Frontal cortex (tissue), 4 donors: ENCODE results near the gene WNT7A. TPM values are rescaled to one million over a fixed set of nuclear protein-coding genes. Genes with fewer than 3 reads are reported as not detected.
"Not testable (repeated sequence)": the region's sequence is repeated elsewhere in the genome, so short reads cannot be mapped to it uniquely, and the experiment has no call there.

Experiments
- DNase-seq, 2 donors: peaks; one replicate each; pipeline ENCODE4 v3.0.0; 2012; ENCODE audit warnings: low spot score in 2 of 2
- FAIRE-seq: peaks from 2 replicates; lab custom pipeline; 2012; peaks lifted over from hg19 to GRCh38; lab: Jason Lieb, UNC
- total RNA-seq: library from RNA; depleted of rRNA; stranded (reverse); fragments of >200 nt; gene quantifications from one replicate; pipeline ENCODE4 v1.2.3, GENCODE V29; 2014
- donor health status: control.
- donor health status: control.
- donor health status: control.

The WNT7A gene
- 15.1 TPM for total RNA-seq

DNA sequence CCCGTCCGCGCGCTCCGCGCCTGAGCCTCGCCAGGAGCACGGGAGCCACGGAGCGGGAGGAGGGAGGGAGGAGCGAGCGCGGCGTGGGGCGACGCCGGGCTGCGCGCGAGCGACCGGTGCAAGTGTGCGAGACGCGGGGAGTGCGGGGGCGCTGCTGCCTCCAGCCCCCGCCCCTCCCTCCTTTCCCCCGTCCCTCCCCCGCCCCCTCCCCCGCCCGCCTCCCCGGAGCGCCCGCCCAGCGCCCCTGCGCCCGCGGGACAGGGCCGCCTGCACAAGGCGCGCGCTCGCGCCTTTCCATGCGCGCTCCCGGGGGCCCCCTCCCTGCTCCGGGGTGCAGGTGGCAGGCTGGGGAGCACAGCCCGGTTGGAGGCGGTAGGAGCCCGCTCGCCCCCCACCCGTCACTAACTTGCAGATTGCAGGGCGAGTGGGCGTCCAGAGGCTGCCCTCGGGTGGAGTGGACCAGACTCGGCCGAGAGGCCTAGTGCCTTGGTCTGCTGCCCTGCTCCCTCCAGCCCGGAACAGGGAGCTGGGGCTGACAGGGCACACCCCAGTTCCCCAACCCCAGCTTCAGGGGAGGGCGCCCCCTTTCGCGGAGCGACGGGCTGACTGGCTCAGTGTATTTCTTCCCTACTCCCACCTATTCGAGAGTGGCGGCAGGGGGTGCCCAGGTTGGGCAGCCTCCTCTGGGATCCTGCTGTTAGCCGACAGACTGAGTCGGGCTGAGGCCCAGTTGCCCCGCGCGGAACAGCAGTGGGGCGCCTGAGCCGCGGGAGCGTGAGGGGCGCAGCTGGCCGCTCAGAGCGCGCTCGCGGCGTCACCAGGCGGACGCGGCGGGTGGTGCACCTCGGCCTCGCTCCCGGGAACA, at the start of gene WNT7A:
TSS of gene WNT7A (minus strand) at position 126 of the 865 bp plus-strand sequence. CDS start 255 bp downstream, outside the sequence.
- FAIRE-seq (no peak), DNase-seq (peak; percentile 59 to 66)

DNA sequence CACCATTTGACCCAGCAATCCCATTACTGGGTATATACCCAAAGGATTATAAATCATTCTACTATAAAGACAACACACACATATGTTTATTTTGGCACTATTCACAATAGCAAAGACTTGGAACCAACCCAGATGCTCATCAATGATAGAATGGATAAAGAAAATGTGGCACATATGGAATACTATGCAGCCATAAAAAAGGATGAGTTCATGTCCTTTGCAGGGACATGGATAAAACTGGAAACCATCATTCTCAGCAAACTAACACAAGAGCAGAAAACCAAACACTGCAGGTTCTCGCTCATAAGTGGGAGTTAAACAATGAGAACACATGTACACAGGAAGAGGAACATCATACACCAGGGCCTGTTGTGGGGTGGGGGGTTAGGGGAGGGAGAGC, 48.9 kb upstream of the WNT7A start:
- DNase-seq = not testable (repeated sequence)

DNA sequence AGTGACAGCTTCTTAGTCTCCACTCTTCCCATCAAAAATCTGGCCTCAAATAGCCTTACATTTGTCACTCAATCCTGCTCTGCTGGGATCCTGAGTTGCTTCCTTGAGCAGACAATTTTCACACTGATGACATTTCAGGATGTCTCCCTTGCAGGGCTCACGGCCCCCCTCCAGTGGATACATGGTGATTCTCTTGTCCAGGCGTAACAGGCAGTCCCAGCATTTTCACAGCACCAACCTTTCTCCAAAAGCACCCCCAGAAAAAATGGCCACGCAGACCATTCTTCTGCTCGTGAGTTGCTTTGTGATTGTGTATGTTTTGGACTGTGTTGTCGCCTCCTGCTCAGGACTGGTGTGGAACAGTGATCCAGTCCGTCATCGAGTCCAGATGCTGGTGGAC, 47.4 kb upstream of the WNT7A start:
- DNase-seq (no peak), FAIRE-seq (no peak)

More for the DNA sequence above, 48.9 kb upstream of the WNT7A start:
- not testable (repeated sequence) for FAIRE-seq

DNA sequence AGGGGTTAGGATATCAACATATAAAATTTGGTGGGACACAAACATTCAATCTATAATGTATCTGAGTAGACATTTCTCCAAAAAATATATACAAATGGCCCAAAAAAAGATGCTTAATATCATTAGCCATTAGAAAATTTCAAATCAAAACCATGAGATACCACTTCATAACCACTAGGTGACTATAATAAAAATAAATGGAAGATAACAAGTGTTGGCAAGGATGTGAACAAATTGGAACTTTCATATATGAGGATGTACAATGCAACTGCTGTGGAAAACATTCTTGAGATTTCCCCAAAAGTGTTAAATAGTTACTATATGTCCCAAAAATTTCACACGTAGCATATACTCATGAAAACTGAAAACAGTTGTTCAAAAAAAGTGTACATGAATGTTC, 36.5 kb upstream of the WNT7A start:
- FAIRE-seq (no peak), DNase-seq (no peak)

DNA sequence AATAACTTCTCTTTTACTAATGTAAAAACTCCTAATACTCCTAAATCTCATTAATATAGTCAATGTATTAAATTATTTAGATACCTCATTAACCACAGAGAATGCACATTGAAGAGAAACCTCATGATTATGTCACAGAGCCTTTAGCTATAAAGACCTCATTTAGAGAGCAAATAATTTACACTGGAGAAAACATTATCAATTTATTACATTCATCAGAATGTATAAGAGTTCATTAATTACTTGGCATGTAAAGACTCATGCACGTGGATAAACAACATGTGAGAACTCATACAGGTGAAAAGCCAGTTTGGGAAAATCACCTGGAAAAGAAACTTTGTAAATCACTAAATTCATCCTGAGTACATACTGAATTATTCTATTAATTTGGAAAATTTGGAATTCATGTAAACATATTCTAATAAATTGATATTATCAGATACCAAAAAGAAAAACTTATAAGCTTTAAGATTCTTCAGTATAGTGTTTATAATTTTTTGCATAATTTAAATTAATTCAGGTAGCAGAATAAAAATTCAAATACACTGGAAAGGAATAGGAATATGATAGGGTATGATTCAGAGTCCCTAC, 22.9 kb upstream of the WNT7A start:
- FAIRE-seq (no peak), DNase-seq (no peak)

DNA sequence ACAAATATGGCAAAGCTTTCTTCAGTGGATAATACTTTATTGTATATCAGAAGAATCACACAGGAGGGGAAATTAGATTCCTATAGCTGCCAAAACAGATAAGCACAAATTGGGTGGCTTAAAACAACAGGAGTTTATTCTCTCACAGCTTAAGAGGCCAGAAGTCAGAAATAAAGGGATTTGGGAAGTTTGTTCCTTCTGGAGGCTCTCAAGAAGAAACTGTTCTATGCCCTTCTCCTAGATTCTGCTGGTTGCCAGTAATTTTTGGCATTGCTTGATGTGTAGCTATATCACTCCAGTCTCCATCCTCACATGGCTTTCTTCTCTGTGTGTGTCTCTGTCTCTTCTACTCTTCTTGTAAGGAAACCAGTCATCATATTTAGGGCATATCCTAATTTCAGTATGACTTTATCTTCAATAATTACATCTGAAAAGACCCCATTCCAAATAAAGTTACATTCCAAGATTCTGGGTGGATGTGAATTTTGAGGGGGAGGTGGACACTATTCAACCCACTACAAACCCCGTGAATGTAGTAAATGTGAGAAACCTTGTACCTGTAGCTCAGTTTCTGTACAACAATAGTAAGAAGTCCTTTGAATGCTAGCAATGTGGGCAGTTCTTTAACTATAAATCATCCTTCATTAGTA, 22.2 kb upstream of the WNT7A start:
- DNase-seq (no peak), FAIRE-seq (no peak)

DNA sequence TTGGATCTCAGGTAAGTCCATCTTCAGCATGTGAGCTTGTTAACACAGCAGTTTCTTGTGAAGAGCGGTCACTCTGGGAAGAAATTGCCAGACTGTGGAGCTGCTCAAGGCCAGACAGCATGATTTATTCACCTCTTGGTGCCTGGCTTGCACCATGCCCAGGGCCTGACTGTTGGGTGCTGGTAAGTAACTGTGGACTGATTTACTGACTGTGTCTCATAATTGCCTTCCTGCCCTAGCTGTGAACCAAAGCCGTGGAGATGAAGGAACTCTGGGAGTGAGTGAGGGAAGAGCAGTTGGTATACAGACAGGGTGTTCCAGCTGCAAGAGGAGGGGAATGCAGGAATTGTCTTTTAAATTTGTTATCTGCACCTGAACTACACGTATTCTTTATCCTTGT, 18.5 kb upstream of the WNT7A start:
- FAIRE-seq (no peak), DNase-seq (no peak)

DNA sequence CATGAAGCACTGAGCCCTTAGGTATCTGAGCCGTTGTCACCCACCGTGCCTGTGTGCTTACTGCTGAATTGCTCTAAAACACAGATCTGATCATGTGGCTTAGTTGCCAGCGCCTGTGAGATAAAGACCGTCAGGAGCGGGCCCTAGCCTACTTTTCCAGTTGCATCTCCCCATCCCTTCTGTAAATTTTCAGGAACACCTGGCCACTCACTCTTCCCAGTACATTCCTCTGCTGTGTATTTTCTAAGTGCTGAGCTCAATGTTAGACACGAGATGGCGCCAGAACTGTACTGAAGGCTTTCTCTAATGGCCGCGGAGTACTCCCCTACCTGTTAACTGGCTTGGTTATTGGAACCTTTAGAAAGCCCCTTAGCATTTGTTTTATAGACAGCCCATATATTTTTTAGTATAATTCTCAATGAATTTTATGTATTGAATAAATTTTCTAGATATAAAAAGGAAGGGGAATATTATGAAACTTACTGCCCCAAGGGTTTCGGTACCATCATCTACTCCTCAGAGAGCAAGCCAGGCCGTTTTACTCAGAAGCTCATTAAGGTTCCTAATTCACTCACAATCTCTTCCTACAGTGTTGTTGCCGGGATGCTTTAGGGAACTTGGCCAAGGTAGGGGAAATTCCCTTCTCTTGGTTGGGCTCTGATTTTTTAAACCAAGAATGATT, 16.7 kb upstream of the WNT7A start:
- DNase-seq = no peak
- no peak for FAIRE-seq

DNA sequence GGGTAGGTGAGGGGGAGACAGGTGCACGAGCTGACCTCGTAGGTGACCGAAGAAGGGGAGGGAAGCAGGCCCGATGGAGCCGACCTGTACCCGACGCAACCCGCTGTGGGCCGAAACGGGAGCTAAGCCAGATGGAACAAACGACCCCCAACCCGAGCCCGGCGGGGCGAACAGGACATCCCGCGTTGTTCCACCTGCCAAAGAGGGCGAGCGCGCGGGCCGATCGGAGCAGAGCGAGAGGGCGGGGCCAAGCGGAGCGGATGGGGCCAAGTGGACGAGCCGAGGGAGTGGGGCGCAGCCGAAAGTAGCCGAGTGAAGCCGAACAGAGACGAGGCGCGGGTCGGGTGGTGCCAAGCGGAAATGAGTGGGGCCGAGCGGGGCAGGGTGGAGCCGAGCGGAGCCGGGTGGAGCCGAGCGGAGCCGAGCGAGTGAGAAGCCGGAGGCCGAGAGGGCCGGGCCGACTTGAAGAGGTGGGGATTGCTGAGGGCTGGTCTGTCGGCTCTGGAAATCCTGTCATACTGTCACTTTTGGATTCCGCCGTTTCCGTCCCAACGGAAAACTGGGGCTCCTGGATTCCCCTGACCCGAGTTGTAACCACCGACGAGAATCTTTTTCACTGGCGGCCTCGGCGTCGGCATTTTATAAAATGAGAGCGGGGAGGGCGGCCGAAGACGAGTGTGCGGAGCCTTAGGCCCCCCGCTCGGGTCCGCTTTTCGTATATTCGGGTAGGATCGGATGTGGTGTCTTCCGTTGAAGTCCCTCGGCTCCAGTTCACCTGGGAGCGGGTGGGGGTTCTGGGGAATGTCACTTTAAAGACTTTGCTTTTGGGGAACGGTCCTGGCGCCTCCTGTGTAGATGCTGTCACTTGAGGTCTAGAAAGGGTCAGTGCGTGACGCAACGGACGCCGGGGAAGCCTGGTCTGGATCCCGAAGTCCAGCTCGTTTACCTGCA, 15.6 kb upstream of the WNT7A start:
- FAIRE-seq = no peak
- DNase-seq = peak; percentile 72 to 93

DNA sequence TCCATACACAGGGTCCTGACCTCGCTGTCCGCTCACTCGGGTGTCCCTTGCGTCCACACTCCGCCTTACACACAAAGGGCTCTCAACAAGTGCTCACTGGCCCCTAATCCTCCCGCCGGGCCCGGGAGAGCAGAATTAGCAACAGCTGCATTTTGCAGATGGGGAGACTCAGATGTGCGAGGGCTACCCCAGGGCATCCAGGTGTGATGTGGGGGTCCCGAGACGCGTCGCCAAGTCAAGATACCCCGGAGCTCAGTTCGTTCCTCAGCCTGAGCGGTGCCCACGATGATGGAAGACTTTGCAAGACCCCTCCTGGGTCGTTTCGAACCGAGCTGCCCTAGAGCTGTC, 14.9 kb upstream of the WNT7A start:
- DNase-seq = no peak
- no peak for FAIRE-seq

DNA sequence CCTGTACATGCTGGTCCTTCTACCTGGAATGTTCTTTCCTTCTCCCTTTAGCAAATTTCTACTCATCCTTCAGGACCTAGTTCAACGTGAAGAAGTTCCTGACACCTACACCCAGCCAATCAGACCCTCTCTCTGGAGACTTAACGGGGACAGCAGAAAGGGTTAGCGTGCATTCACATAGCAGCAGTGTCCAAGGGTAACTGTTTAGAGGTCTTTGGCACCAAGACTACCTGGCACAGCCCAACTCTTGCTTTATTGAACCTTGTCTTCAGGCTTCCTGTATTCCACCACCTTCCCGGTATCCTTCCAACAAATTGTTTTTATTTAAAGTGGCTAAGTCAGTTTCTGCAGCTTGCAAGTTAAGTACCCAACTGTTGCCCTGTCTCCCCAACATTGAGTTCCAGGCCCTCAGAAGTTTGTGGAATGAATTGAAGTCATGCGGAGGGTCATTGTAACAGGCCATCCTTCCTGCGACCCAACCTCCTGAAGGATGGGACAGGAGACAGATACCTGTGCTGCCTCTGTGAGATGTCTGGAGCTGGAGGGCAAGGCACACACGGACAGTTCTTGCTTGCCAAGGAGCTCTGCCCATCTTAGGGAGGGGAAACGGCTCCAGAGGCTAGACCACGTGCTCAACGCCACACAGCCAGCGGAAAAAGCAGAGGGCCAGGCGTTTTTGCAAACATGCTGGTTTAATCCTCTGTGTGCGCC, 14.4 kb upstream of the WNT7A start:
- FAIRE-seq (no peak), DNase-seq (no peak)

DNA sequence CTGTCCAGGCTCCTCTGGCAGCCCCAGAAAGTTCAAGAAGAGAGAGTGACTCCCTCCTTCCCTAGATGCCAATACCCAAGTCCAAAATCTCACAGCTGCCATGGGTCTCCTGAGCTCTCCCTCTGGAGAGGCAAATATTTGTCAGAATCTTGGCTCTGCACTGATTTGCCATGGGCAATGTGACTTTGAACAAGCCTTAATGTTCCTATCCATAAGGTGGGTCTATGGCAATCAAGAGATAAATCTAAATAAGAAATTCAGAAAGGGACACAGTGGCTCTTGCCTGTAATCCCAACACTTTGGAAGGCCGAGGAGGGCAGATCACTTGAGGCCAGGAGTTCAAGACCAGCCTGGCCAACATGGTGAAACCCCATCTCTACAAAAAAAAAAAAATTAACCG, 12.4 kb upstream of the WNT7A start:
- no peak for FAIRE-seq
- no peak for DNase-seq

DNA sequence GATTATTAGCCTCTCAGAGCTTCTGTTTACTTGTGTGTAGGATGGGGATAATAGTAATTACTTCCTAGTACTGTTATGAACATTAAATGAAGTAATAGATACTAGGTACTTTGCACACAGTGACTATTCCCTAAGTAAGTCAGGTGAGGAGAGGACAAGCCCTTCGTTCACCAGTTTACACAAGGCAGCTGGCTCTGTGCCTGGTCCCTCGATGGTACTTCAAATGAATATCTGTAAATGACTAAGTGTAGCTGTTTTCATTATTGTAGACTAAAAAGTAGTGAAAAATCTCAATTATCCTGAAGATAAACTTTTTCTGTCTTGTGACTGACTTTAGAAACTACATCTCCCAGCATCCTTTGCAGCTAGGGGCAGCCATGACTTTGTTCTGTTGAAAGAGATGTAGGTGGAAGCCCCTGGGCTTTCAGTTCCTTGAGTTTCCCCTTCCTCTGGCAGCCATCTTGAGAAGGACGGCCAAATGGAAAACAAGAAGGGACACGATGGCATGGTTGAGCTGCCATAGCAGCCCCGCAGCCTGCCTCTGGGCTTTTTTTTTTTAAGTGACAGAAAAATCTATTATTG, 11.7 kb upstream of the WNT7A start:
- DNase-seq = peak in 1 of 2 donors; percentile 13
- no peak for FAIRE-seq

DNA sequence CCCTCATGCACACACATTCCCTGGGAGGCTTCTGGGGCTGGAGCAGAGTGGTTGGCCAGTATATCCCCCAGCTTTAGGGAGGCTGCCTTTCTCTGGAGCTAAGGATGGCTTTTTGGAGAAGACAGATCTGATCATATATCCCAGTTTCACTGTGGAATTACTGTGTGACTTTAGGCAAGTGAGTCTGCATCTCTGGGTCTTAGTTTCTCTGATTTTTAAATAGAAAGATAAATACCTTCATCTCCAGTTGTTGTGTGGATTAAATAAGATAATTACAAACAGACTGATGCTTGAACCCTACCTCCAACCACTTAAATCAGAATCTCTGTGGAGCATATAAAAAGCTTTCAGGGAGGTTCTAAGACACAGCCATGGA, 11.1 kb upstream of the WNT7A start:
- DNase-seq (peak in 1 of 2 donors; percentile 3), FAIRE-seq (no peak)

DNA sequence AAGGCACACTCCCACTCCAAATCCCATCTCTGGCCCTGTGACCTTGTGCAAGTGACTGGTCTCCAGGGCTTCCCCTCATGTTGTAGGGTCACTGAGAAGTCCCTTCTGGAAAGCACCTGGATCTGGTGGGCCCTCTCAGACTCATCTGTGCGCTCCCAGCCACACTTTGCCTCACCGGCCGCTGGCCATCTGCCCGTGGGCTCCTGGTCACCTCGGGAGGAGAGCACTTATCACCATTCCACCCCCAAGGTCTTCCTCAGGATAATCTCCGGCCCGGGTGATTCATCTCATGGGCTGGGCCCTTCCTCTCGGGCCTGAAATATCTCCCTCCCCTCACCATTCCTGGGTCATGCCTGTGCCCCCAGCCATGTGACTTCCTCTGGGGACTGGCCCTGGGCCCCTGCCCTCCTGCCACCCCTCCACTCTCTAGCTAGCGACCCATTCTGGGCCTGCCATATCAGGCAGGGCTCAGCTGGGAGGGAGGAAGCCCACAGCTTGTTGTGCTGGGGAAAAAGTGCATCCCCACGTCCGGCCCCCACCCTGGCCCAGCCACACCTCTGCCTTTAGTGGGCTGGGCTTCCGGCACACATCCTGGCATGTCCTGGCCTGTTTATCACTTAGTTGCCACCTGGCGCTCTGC, 10.6 kb upstream of the WNT7A start:
- FAIRE-seq = no peak
- DNase-seq = peak in 1 of 2 donors; percentile 7

DNA sequence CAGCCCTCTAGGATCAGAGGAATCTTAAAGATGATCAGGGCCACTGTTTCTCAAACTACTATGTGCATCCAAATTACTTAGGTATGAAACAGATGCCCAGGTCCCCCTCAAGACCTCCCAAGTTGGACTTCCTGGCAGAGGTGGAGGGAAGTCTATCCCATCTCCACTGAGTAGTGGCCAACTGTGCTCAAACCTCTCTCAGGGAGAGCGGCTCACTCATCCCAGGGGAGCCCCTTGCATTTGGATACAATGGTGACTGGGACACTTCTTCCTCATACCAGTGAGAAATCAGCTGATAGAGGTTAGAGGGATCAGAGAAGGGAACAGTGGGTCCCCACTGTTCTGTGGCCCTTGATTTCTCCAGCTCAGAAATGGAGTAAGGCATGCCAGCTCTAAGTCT, 8.7 kb upstream of the WNT7A start:
- DNase-seq = no peak
- no peak for FAIRE-seq

DNA sequence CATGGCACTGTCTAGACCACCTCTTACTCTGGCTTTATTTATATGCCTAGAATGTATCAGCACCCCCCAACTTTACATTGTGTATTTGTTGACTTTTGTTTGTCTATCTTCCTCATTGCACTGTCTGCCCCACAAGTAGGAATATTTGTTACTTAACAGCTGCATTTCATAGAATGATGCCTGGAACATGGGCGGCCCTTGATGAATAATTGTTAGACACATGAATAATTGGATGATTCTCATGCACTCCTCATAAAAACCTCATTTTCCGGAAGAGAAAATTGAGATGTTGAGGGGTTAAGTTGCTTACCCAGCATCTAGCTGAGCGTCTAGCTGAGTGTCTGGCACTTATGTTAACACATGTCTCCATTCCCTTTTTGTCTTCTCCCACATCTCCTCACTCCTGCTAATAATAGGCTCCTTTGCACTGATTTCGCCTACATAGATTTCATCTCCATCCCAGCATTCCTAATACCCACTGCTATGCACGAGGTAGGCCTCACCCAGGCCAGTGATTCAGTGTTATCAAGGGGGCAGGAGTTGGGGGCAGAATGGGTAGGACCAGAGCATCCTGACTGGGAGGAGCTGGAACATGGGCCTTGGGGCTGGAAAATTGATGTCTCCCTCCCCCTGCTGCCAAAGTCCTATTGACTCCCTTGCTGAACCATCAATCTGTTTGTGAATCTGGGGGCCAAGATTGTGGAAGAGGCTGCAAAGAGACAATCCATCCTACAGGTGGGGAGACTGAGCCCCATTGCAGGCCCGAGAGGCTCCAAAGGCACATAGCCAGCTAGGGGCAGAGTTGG, 7.8 kb upstream of the WNT7A start:
- DNase-seq (no peak), FAIRE-seq (no peak)
